Measurements from ENCODE around the gene HMGN4. TPM values are rescaled to one million over a fixed set of nuclear protein-coding genes. Genes with fewer than 3 reads are reported as not detected.
A peak's percentile ranks its signal among the peaks of the same experiment; 100 is the strongest.
"Not testable (repeated sequence)": the region's sequence is repeated elsewhere in the genome, so short reads cannot be mapped to it uniquely, and the experiment has no call there.

The HMGN4 gene
- polyA plus RNA-seq, 12 donors: 43.8 to 73.5 (median 59.4) TPM; not detected in 1

DNA sequence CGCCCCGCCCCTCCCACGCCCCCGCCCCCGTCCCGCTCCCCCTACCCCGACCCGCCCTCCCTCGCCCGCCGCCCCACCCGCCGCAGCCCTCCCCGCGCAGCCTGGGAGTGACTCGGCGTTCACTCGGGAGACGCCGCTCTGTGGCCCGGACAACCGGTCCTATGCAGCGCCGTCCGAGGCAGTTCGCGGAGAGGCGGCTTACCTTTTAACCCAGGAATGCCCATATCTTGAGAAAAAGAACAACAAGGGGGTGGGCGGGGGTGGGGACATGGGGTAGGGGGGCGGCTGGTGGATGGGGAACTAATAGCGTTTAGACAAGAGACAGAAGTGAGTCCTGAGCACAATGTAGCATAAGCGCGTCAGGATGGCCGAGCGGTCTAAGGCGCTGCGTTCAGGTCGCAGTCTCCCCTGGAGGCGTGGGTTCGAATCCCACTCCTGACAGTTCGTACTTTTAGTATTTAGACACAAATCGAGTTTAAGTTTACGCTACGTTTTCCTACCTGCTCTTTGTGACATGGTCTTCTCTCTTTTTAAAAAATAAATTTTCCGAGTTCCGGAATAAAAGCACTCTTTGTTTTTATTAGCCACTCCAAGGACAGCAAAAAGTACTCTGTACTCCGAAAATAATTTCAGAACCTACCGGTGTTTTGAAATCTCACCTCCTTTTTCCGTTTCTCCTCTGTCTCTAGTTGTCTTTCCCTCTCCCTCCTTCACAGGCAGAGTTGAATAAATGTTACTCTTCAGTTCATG is 17.1 kb upstream of the HMGN4 start:
- DNase-seq: peak; percentile 95

DNA sequence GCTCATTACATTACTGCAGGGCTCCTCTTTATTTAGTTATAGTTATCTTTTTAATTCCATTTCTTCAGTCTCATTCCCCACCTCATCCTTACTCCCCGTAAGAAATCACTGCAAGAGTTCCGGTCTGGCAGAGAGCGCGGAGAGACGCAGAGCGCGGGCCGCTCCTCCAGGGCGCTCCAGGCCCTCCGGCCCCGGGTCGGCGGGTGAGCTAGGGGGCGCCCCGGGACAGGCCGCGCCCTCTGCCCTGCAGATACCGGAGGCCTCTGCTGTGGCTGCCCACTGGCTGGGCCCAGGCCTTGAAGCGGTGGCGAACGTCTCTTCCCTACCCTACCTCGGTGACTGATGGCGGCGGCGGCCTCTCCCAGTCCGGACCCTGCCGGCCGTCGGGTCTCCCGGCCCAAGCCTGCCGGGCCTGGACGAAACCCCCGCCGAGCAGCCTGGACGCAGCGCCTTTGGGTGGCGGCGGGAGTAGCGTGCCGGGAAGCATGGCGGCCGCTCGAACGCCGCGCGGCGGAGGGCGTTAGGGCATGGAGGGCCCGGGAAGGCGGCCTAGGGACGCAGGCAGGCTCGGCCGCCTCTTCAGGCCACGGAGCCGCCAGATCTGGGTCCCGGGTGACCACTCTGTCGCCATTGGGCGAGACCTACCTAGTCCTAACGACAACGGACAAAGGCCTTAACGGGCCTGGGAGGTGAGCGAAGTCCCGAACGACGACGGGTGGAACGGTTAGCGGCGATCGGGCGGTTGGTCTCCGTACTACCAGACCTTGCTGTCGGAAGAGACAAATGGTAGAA is 16.4 kb upstream of the HMGN4 start:
- peak; percentile 83 for DNase-seq

DNA sequence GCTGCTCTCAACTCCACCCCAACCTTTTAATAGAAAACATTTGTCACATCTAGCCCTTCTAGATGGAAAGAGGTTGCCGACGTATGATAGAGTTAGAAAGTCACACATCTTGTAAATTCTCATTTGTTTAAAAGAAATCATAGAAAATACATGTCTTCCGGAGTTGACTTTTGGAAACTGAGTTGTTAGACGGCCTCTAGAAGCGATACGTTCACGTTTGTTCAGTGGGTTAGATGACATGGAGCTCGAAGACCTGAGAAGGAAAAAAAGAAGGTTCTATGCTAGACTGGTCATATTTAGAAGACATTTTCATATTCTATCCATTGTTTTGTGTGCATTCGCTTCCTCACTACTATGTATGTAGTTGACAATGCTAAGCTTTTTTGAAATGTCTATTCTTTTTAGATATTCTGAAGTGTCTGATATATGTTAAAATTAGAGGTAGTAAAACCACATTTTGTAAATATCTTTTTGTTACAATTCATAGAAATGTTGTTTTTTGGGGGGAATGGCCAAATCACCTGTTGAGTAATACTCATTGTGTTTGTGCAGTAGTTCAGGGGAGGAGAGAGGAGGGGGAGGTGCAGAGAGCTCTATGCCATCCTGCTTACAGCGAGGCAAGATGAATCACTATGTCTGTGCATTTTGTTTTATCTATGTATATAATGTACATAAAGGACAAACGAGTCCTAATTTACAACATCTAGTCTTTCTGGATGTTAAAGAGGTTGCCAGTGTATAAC is 15.5 kb upstream of the HMGN4 start:
- not testable (repeated sequence) for DNase-seq

DNA sequence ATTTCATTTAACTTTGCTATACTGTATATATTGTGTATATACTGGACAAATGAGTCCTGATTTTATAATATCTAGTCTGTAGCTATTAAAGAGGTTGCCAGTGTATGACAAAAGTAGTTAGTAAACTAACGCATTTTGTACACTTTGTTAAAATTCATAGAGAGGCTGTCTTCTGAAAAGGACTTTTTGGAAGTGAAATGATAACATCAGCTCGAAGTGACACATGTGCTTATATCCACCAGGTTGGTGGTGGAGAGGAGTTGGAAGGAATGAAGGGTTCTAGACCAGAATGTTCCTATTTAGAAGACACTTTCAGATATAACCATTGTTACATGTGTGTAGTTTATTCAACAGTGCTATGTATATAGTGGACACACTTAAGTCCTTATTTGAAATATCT is 13.9 kb upstream of the HMGN4 start:
- not testable (repeated sequence) for DNase-seq

DNA sequence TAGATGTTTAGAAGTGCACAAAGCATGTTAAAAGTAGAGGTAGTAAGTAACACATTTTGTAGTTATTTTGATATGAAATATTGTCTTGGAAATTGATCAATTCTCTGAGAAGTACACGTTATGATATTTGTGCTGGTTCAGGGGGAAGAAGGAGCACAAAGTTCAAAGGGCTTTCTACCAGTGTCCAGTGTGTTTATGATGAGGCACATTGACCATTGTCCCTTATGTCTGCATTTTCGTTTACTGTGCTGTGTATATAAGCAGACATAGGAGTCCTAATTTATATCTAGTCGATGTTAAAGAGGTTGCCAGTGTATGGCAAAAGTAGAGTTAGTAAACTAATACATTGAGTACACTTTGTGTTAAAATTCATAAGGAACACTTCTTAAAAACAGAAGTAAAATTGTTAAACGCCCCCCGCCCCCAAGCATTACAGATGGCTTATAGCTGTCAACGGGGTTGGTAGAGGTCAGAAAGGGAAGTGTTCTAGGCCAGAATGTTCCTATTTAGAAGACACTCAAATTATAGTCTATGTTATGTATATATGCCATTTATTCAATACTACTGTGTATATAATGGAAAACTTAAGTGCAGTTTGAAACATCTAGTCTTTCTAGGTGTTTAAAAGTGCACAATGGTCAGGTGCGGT is 13.3 kb upstream of the HMGN4 start:
- no peak for DNase-seq

DNA sequence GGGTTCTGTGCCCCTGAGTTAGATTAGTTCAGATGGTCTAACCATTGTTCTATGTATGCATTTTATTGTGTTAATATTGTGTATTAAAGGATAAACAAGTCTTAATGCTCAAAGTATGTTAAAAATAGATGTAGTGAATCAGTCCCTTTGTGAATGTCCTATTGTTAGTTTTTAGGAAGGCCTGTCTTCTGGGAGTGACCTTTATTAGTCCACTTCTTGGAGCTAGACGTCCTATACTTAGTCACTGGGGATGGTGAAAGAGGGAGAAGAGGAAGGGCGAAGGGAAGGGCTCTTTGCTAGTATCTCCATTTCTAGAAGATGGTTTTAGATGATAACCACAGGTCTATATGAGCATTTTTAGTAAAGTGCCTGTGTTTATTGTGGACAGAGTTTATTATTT is 12.3 kb upstream of the HMGN4 start:
- DNase-seq: no peak

DNA sequence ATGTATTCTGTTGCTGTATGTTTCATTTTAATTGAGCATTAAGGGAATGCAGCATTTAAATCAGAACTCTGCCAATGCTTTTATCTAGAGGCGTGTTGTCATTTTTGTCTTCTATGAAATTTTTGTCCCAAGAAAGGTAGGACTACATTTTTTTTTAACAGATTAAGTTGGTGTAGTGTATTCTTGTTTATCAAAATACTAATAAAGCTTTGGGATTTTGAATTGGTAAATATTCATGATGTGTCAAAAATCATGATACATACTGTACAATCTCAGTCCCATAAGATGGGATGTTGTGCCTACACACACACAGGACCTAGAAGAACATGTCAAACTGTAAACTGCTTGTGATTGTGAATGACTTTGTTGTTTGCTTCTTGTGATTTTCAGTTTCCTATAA is 11.2 kb upstream of the HMGN4 start:
- no peak for DNase-seq

DNA sequence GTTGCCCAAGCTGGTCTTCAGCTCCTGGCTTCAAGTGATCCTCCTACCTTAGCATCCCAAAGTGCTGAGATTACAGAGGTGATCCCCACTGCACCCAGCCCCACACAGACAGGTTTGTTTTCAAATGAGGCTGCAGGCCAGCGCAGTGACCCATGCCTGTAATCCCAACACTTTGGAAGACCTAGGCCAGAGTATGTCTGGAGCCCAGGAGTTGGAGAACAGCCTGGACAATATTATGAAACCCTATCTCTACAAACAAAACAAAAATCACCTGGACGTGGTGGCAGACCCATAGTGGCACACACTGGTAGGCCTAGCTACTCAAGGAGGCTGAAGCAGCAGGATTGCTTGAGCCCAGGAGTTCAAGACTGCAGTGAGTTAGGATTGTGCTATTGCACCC is 8.0 kb upstream of the HMGN4 start:
- DNase-seq: no peak

DNA sequence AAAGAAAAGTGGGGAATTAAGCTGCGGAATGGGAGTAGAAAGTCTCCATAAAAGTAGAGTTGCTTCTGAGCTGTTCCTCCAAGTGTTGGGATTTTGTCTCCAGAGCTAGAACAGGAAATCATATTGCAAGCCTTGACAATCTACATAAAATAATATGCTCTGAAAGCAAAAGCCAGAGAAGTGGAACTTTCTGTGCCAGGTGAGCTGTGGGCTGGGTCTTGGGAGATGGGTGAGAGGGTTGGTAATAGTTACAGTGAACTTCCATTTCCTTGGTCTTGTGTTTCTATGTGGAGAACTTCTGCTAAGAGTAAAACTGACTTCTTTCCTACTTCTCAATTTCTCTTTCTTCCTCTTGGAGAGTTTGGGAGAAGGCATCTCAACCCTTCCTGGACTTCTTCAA is 6.3 kb upstream of the HMGN4 start:
- DNase-seq: no peak

DNA sequence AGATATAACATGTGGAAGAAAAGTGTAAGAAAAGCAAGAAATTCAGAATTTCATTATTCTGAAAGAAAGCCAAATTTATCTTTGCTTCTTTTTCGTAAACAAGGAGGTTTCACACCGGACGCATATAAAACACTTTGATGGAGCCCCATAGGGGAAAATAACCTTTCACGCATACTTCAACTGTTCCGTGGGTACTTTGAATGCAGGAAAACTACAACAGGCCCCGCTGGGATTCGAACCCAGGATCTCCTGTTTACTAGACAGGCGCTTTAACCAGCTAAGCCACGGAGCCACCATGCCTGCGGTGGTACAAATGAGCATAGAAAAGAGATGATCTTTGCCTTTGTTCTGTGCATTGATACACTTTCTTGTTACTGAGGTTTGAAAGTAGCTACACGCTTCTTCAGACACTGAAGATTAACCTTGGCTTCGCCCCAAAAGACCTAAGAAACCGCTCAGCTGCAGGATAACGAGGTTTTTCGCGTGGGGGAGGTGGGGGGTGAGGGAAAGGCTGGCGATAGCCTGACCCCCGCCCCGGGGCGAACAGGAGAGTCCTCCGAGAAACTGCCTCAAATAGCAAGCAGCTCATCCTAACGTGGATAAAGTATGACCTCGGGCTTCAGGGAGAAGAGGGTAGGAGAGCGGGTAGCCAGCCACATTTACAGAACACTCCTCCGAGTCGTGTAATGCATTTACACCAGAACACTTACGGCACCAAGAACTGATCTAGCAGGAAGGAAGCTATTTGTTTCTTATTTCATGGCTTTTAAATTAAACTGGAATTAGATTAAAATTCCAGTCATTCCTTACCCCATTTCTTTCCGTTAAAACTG is 5.3 kb upstream of the HMGN4 start:
- peak; percentile 94 for DNase-seq

DNA sequence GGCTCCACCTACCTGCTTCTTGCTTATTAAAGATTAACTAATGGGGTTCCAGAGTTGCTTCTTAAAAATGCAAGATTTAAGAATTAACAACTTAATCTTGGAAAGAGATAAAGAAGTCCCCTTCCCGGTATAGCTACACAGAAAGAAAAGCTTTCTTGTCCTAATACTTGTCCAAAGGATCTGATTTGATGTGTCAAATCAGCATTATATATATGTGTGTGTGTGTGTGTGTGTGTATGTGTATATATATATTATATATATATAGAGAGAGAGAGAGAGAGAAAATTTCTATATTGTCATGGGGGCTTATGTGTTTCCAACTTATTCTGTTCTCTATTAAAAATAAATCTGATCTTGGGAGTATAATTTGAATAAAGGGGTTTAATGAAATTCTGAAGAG is 4.6 kb upstream of the HMGN4 start:
- DNase-seq: no peak

DNA sequence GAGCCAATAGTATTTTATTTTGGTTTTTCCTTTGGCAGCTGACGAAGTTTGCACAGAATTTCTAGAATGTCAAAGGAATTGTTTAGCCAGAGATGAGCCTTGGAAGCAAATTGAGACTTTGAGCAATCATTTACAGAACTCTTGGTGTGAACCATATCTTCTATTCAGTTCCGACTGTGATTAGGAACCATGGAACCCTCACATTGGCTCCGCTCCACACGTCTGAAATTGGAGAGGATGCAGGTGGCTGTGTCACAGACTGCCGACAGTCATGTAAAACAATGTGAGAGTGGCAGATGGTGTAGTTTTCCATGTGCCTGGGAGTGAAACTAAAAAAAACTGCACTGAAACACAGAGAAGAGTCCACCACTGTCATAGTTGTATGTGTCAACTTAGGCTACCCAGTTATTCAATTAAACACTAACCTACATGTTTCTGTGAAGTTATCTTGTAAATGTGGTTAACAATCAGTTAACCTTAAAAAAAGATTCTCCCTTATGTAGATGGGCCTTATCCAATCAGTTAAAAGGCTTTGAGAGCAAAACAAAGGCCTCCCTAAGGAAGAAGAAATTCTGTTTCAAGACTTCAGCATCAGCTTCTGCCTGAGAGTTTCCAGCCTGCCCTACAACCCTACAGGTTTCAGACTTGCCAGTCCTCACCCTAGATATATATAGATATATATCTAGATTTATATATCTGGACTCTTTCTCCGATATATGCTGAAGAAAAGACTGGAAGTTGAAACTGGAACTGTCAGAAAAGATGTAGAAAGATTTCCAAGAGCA is 3.3 kb upstream of the HMGN4 start:
- no peak for DNase-seq

DNA sequence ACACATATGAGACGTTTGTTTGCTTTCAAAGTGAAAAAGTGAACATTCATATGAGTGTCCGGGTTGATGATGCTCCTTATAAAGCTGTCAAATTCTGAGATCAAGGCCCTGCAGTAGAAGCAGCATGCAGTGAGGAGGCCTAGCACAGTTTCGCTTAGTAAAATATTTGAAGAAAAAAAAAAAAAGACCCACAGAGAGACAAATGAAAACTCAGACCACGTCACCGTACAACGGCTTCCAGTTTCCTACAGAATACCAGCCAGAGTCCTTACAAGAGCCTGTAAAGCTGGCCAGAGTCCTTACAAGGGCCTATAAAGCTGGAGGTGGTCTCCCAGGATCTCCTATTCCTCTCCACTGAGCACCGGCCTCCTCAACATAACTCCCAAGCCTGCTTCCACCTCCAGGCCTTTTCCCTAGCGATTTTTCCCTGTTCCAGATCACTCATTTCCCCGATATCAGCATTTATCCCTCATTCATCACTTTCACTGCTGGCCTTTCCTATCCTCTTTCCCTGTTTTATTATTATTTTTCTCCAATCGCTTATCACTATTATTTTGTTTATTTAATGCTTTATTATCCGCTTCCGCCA is 1.5 kb upstream of the HMGN4 start:
- DNase-seq: peak; percentile 84

DNA sequence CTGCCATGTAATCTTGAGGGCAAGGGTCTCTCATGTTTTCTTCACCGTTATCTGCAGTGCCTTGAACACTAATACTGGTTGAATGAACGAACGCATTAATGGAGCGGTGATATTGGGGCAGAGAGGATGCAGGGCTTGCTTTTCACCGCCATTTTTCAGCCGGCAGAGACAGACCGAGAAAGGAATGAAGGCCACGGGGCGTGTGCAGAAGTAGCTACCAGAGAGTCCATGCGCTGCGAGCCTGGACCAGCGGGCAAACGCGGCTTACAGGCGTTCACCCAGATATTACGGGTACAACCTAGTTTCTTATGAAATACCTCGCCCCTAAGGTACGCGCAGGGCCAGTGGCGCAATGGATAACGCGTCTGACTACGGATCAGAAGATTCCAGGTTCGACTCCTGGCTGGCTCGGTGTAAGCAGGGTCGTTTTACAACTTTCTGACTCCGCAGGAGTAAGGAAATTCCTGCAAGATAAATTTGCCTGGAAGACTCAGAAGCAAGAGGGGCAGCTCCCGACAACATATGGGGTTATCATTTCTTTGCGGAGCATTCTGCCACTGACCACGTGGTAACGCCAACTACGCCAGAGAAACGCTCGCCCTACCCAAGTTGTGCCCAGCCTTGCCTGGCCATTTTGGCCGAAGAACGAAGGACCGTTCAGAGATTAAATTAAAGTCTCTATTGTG is 863 bp upstream of the HMGN4 start:
- peak; percentile 93 for DNase-seq

DNA sequence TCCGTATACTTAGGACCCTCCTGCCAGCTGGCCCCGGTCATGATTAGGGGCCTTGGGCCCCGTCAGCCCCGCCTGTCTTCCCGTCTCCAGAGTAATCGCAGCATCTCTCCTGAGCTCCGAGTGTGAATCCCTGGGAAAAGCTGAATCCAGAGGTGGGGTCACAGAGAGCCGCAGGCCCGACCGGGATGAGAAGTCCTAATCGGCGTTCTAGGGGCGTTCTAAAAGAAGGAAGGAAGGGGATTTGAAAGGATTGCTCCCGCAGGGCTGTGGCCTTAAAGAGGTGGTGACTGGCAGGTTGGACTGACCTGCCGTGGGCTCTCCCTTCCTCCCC is 371 bp downstream of the HMGN4 start:
- no peak for DNase-seq

DNA sequence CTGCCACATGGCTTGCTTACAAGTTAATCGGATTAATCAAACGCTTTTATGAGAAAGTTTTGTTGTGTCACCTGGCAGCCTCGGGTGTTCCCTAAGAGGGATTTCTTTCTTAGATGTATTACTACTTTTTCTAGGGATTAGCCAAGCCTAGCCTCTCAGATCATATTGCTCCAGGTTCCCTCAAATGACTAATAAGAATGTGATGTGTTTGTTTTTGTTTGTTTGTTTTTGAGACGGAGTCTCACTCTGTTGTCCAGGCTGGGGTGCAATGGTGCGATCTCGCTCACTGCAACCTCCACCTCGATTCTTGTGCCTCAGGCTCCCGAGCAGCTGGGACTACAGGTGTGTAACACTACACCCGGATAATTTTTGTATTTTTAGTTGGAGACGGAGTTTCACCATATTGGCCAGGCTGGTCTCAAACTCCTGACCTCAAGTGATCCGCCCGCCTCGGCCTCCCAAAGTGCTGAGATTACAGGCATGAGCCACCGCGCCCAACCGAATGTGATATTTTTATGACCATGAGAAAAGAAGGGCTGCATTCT is 977 bp downstream of the HMGN4 start:
- no peak for DNase-seq

DNA sequence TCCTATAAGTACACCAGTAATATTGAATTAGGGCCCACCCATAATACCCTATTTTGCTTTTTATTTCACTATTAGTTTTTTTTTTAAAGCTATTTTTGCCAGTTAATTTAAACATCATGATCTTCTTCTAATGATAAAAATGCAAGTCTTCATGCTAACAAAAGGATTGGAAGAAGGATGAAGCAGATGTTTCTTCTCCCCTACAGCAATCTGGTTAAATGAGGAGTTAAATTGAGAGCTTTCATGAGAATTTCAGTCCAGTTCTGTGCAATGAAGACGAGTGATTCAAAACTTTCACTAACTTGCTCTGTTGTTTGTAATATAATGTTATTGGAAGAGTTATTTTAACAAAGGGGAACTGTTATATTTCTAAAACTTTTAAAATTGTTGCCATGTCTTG is 3.4 kb downstream of the HMGN4 start:
- no peak for DNase-seq

DNA sequence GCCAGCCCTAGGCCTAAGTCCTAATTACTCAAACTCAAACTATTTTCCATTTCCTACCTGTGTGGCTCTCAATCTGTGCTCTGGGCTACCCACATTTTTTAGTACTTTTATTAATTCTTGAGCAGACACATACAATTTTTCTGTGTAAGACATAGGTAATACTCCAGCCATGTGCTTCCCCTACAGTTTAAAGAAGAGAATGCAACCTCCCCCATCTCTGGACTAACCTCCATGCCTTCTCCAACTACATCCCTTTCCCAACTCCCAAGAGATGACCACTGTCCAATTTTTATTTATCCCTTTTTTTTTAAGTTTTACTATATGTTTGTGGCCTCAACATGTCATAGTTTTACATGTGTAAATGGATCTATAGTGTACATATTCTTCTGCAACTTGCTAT is 5.8 kb downstream of the HMGN4 start:
- DNase-seq: no peak

DNA sequence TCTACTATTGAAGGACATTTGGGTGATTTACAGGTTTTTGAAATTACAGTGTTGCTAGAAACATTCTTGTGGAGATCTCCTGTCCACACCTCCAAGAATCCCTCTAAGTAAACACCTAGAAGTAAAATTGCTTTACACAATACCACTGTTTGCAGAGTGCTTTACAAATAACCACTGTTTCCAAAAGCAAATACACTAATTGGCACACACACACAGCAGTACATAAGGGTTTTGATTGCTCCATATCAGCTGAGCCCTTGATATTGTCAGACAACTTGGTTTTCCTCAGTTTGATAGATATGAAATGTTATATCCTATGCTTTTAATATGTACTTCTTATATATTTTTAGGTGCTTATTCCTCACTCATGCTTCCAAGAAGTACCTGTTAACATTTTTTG is 6.3 kb downstream of the HMGN4 start:
- no peak for DNase-seq

Measured in muscle of arm (tissue), 12 donors.